Uterus (tissue), 4 donors: ENCODE measurements around the gene MECP2. TPM values are rescaled to one million over a fixed set of nuclear protein-coding genes. Genes with fewer than 3 reads are reported as not detected.

Experiments used
- DNase-seq, 2 donors: peaks; one replicate each; pipeline ENCODE4 v3.0.0-alpha.2; 2019 to 2020
- H3K27ac ChIP-seq, 2 donors: fragments of 200-600 bp; sonication (generic); 1 replicate in 1 of 2; 2 replicates in 1 of 2; pipeline ENCODE4 v1.5.1; 2016 to 2018
- H3K27me3 ChIP-seq, 2 donors: fragments of 200-600 bp; sonication (generic); one replicate each; pipeline ENCODE4 v1.5.1; 2018 to 2019; ENCODE audit warnings: control low read depth in 1 of 2
- H3K36me3 ChIP-seq, 2 donors: fragments of 200-600 bp; sonication (generic); one replicate each; pipeline ENCODE4 v1.5.1; 2019; ENCODE audit warnings: control low read depth in 1 of 2
- H3K4me1 ChIP-seq, 2 donors: fragments of 200-600 bp; sonication (generic); one replicate each; pipeline ENCODE4 v1.5.1; 2018 to 2019; ENCODE audit warnings: control low read depth in 1 of 2
- H3K4me3 ChIP-seq, 2 donors: fragments of 200-600 bp; sonication (generic); 1 replicate in 1 of 2; 2 replicates in 1 of 2; pipeline ENCODE4 v1.5.1; 2018 to 2019; ENCODE audit warnings: mild to moderate bottlenecking in 1 of 2
- H3K9me3 ChIP-seq, 2 donors: fragments of 200-600 bp; sonication (generic); one replicate each; pipeline ENCODE4 v1.5.1; 2019; ENCODE audit warnings: control low read depth in 1 of 2
- CTCF ChIP-seq, 4 experiments: fragments of 200-600 bp in 2 of 4; fragments of 450-650 bp in 2 of 4; sonication (generic) in 2 of 4; IDR thresholded peaks; one replicate each; pipeline ENCODE4 v1.5.1; 2016 to 2019; ENCODE audit warnings: antibody characterized with exemption in 4 of 4, mild to moderate bottlenecking in 2 of 4, moderate library complexity in 1 of 4
- POLR2A ChIP-seq, 2 donors: fragments of 450-650 bp; IDR thresholded peaks; one replicate each; pipeline ENCODE4 v1.6.1; 2016; ENCODE audit warnings: antibody characterized with exemption in 2 of 2, mild to moderate bottlenecking in 1 of 2, moderate library complexity in 1 of 2
- intact Hi-C: fragments of 100-400 bp; cut with DNase I; formaldehyde crosslinking; loops from one replicate; pipeline ENCODE4 v1.15.1; 2023; ENCODE audit warnings: low total_unique reads
- total RNA-seq, 4 donors: library from RNA; depleted of rRNA in 3 of 4; stranded (reverse); fragments of >200 nt in 3 of 4; gene quantifications; one replicate each; pipeline versions ENCODE4 v1.1.0 to v1.2.4, GENCODE V29; 2014 to 2023
- donor health status: DM: yes; HTN: yes; CAD: no.

MECP2 gene
- total RNA-seq, 4 donors from 2014 or later, result 29.7 to 106 (median 50.6) TPM

- TF ChIP-seq CTCF (IDR thresholded peaks at IDR 0.05) (no peak), POLR2A (IDR thresholded peaks at IDR 0.05) (no peak)
- no peaks in the 10 kb centered on the region for H3K9me3 ChIP-seq
- H3K27me3 ChIP-seq, result no peaks in the 10 kb centered on the region
- intact Hi-C loops, result no loop called here
- no peak overlapping the region for H3K27ac ChIP-seq
- no peaks in the 10 kb centered on the region for H3K4me1 ChIP-seq
- no peak overlapping the region for H3K4me3 ChIP-seq
- no peaks in the 10 kb centered on the region for H3K36me3 ChIP-seq
- DNase-seq, result no peak
These were observed 84.5 kb downstream of the MECP2 start for GRCh38 chrX:154013001-154013421.

GRCh38 chrX:154012336-154012991, 85.1 kb downstream of the MECP2 start:
- Histone ChIP-seq H3K36me3 (no peaks in the 10 kb centered on the region), H3K27ac (no peak overlapping the region), H3K27me3 (no peaks in the 10 kb centered on the region), H3K4me1 (no peaks in the 10 kb centered on the region), H3K4me3 (no peak overlapping the region), H3K9me3 (no peaks in the 10 kb centered on the region)
- DNase-seq, result no peak
- TF ChIP-seq POLR2A (IDR thresholded peaks at IDR 0.05) (no peak), CTCF (IDR thresholded peaks at IDR 0.05) (no peak)
- intact Hi-C loops, result no loop called here

- no peaks in the 10 kb centered on the region for H3K36me3 ChIP-seq
- H3K4me1 ChIP-seq, result no peaks in the 10 kb centered on the region
- no peak for DNase-seq
- no peaks in the 10 kb centered on the region for H3K9me3 ChIP-seq
- no peak overlapping the region for H3K4me3 ChIP-seq
- H3K27me3 ChIP-seq, result no peaks in the 10 kb centered on the region
- intact Hi-C loops, result no loop called here
- H3K27ac ChIP-seq, result no peak overlapping the region
- TF ChIP-seq POLR2A (IDR thresholded peaks at IDR 0.05) (no peak), CTCF (IDR thresholded peaks at IDR 0.05) (no peak)
These were observed 85.9 kb downstream of the MECP2 start for GRCh38 chrX:154011376-154012335.

GRCh38 chrX:154010330-154011087, 87.0 kb downstream of the MECP2 start:
- Histone ChIP-seq H3K9me3 (no peaks in the 10 kb centered on the region), H3K27me3 (no peaks in the 10 kb centered on the region), H3K27ac (no peak overlapping the region), H3K36me3 (no peaks in the 10 kb centered on the region), H3K4me1 (no peaks in the 10 kb centered on the region), H3K4me3 (no peak overlapping the region)
- TF ChIP-seq CTCF (IDR thresholded peaks at IDR 0.05) (no peak), POLR2A (IDR thresholded peaks at IDR 0.05) (no peak)
- intact Hi-C loops, result no loop called here
- DNase-seq, result no peak
